Uterus (tissue), 2 donors: ENCODE data around the gene RMDN3.

ENCODE experiments used
- CTCF ChIP-seq, 4 experiments: fragments of 200-600 bp in 2 of 4; fragments of 450-650 bp in 2 of 4; sonication (generic) in 2 of 4; IDR thresholded peaks; one replicate each; pipeline ENCODE4 v1.5.1; 2016 to 2019; ENCODE audit warnings: antibody characterized with exemption in 4 of 4, mild to moderate bottlenecking in 2 of 4, moderate library complexity in 1 of 4
- POLR2A ChIP-seq, 2 donors: fragments of 450-650 bp; IDR thresholded peaks; one replicate each; pipeline ENCODE4 v1.6.1; 2016; ENCODE audit warnings: antibody characterized with exemption in 2 of 2, mild to moderate bottlenecking in 1 of 2, moderate library complexity in 1 of 2

GRCh38 chr15:40746916-40747418, 8.1 kb downstream of the RMDN3 start:
- no peak for TF ChIP-seq CTCF (IDR thresholded peaks at IDR 0.05)
- no peak for TF ChIP-seq POLR2A (IDR thresholded peaks at IDR 0.05)
